H1 (cell line): ENCODE measurements around the gene KRIT1. TPM values are rescaled to one million over a fixed set of nuclear protein-coding genes. Genes with fewer than 3 reads are reported as not detected.

Experiments used
- CTCF ChIA-PET: fragments of 300-600 bp; sonication (Branson Sonifier 250); formaldehyde crosslinking; loops from one replicate; lab custom pipeline; 2021; ENCODE audit not compliant: partially characterized antibody; lab: Charles Lee
- POLR2A ChIA-PET: fragments of 300-600 bp; sonication (Branson Sonifier 250); formaldehyde crosslinking; loops from one replicate; lab custom pipeline; 2021; ENCODE audit warnings: inconsistent platforms; ENCODE audit not compliant: partially characterized antibody; lab: Charles Lee
- DNase-seq, 2 experiments: peaks; one replicate each; pipeline versions ENCODE4 v3.0.0 to v3.0.0-alpha.2; 2010 to 2022; ENCODE audit warnings: low spot score in 2 of 2, low read depth in 1 of 2, mixed read lengths in 1 of 2
- FAIRE-seq: peaks from 2 replicates; lab custom pipeline; 2011; peaks lifted over from hg19 to GRCh38; lab: Jason Lieb, UNC
- H2AFZ ChIP-seq: 2 replicates; pipeline ENCODE4 v1.8.1; 2012; ENCODE audit warnings: low read length, inconsistent platforms
- H2AK5ac ChIP-seq: 2 replicates; pipeline ENCODE4 v1.6.1; 2013; ENCODE audit warnings: low read depth, low read length
- H2BK120ac ChIP-seq: replicated peaks from 2 replicates; pipeline ENCODE3; 2013; ENCODE audit warnings: low read depth, low read length, inconsistent platforms
- H2BK12ac ChIP-seq: 2 replicates; pipeline ENCODE4 v1.6.1; 2013; ENCODE audit warnings: low read depth, low read length
- H2BK15ac ChIP-seq: 2 replicates; pipeline ENCODE4 v1.6.1; 2013; ENCODE audit warnings: low read length
- H2BK20ac ChIP-seq: 2 replicates; pipeline ENCODE4 v1.6.1; 2013; ENCODE audit warnings: low read length
- H2BK5ac ChIP-seq: 2 replicates; pipeline ENCODE4 v1.6.1; 2013; ENCODE audit warnings: low read depth, low read length
- H3K14ac ChIP-seq: 2 replicates; pipeline ENCODE4 v1.6.1; 2013; ENCODE audit warnings: inconsistent platforms; ENCODE audit not compliant: insufficient read length
- H3K18ac ChIP-seq: 2 replicates; pipeline ENCODE4 v1.6.1; 2013; ENCODE audit warnings: low read length; ENCODE audit errors: extremely low read depth
- H3K23ac ChIP-seq: 2 replicates; pipeline ENCODE4 v1.6.1; 2013; ENCODE audit warnings: inconsistent platforms; ENCODE audit not compliant: insufficient read length
- H3K23me2 ChIP-seq: 2 replicates; pipeline ENCODE4 v1.6.1; 2013; ENCODE audit warnings: low read depth, low read length
- H3K27ac ChIP-seq: 2 replicates; pipeline ENCODE4 v1.6.1; 2011; ENCODE audit warnings: low read depth, low read length, inconsistent platforms
- H3K27me3 ChIP-seq, 4 experiments: replicated peaks in 1 of 4; 1 replicate in 1 of 4; 2 replicates in 3 of 4; pipeline versions ENCODE4 v1.6.1 to v1.8.1; 2011 to 2013; ENCODE audit warnings: low read length in 3 of 4, mild to moderate bottlenecking in 3 of 4, inconsistent platforms in 2 of 4, mixed read lengths in 2 of 4, moderate library complexity in 1 of 4; ENCODE audit not compliant: control insufficient read depth in 3 of 4, insufficient read depth in 3 of 4; ENCODE audit errors: extremely low read depth in 1 of 4
- H3K36me3 ChIP-seq, 4 experiments: 2 replicates each; pipeline versions ENCODE4 v1.6.1 to v1.8.1; 2011 to 2013; ENCODE audit warnings: mild to moderate bottlenecking in 4 of 4, low read length in 3 of 4, moderate library complexity in 2 of 4, control low read depth in 1 of 4, inconsistent platforms in 1 of 4; ENCODE audit not compliant: insufficient read depth in 4 of 4, control insufficient read depth in 2 of 4
- H3K4ac ChIP-seq: replicated peaks from 2 replicates; pipeline ENCODE3; 2013; ENCODE audit warnings: low read length, low read depth, mixed read lengths, inconsistent platforms; ENCODE audit not compliant: insufficient read length
- H3K4me1 ChIP-seq, 4 experiments: replicated peaks in 1 of 4; 1 replicate in 1 of 4; 2 replicates in 3 of 4; pipeline versions ENCODE4 v1.6.1 to v1.8.1; 2011 to 2013; ENCODE audit warnings: low read length in 3 of 4, inconsistent platforms in 2 of 4, mixed read lengths in 1 of 4; ENCODE audit not compliant: insufficient read depth in 4 of 4, control insufficient read depth in 3 of 4
- H3K4me2 ChIP-seq, 2 experiments: 2 replicates each; pipeline versions ENCODE4 v1.6.1 to v1.8.1; 2011 to 2013; ENCODE audit warnings: low read depth in 2 of 2, low read length in 2 of 2, control low read depth in 1 of 2, inconsistent platforms in 1 of 2, mild to moderate bottlenecking in 1 of 2; ENCODE audit not compliant: insufficient read depth in 1 of 2
- H3K4me3 ChIP-seq, 4 experiments: fragments of 200-600, 300-600 bp in 1 of 4; sonication (generic), shearing (Covaris generic), sonication (Bioruptor Twin) in 1 of 4; 2 replicates each; pipeline versions ENCODE4 v1.5.1 to v1.8.1; 2011 to 2016; ENCODE audit warnings: low read length in 4 of 4, low read depth in 3 of 4, control low read depth in 2 of 4, inconsistent platforms in 2 of 4, mild to moderate bottlenecking in 2 of 4, mixed read lengths in 1 of 4, moderate library complexity in 1 of 4; ENCODE audit not compliant: insufficient read depth in 2 of 4; ENCODE audit errors: extremely low read depth in 1 of 4
- H3K56ac ChIP-seq: replicated peaks from 2 replicates; pipeline ENCODE3; 2013; ENCODE audit warnings: low read depth, mild to moderate bottlenecking, mixed read lengths, low read length, inconsistent platforms; ENCODE audit not compliant: insufficient read length
- H3K79me1 ChIP-seq: 2 replicates; pipeline ENCODE4 v1.6.1; 2013; ENCODE audit warnings: low read depth, low read length, control low read depth
- H3K79me2 ChIP-seq, 2 experiments: 2 replicates each; pipeline versions ENCODE4 v1.6.1 to v1.8.1; 2012 to 2013; ENCODE audit warnings: low read length in 2 of 2, mild to moderate bottlenecking in 2 of 2, inconsistent platforms in 1 of 2; ENCODE audit not compliant: insufficient read depth in 2 of 2, control insufficient read depth in 1 of 2
- H3K9ac ChIP-seq, 4 experiments: replicated peaks in 1 of 4; 1 replicate in 1 of 4; 2 replicates in 3 of 4; pipeline versions ENCODE4 v1.6.1 to v1.8.1; 2011 to 2013; ENCODE audit warnings: low read depth in 3 of 4, low read length in 3 of 4, control low read depth in 2 of 4, mild to moderate bottlenecking in 2 of 4, moderate library complexity in 2 of 4, inconsistent platforms in 1 of 4; ENCODE audit errors: extremely low read depth in 1 of 4
- H3K9me3 ChIP-seq, 2 experiments: 2 replicates each; pipeline versions ENCODE4 v1.6.1 to v1.8.1; 2012 to 2013; ENCODE audit warnings: mild to moderate bottlenecking in 2 of 2, moderate library complexity in 2 of 2, control low read depth in 1 of 2, inconsistent platforms in 1 of 2, low read depth in 1 of 2, low read length in 1 of 2, mixed read lengths in 1 of 2; ENCODE audit not compliant: insufficient read depth in 2 of 2
- H4K20me1 ChIP-seq, 2 experiments: replicated peaks in 1 of 2; 2 replicates each; pipeline versions ENCODE3 to v1.8.1; 2011 to 2013; ENCODE audit warnings: inconsistent platforms in 2 of 2, low read length in 2 of 2, mild to moderate bottlenecking in 1 of 2; ENCODE audit not compliant: insufficient read depth in 2 of 2, control insufficient read depth in 1 of 2
- H4K5ac ChIP-seq: 2 replicates; pipeline ENCODE4 v1.6.1; 2013; ENCODE audit warnings: low read length, low read depth, mixed read lengths, inconsistent platforms; ENCODE audit not compliant: insufficient read length
- H4K8ac ChIP-seq: 2 replicates; pipeline ENCODE4 v1.8.0; 2013; ENCODE audit warnings: mild to moderate bottlenecking, moderate library complexity, low read length, inconsistent platforms; ENCODE audit not compliant: insufficient read depth; ENCODE audit errors: extremely low read depth
- H4K91ac ChIP-seq: replicated peaks from 2 replicates; pipeline ENCODE3; 2013; ENCODE audit warnings: low read length, mixed read lengths, inconsistent platforms; ENCODE audit not compliant: insufficient read length
- ATF3 ChIP-seq: IDR thresholded peaks from 2 replicates; pipeline ENCODE4 v1.6.1; 2011; ENCODE audit warnings: low read depth, mild to moderate bottlenecking, low read length; ENCODE audit not compliant: insufficient read depth
- KDM1A ChIP-seq: fragments of 200-600, 300-600 bp; sonication (generic); IDR thresholded peaks from 2 replicates; pipeline ENCODE4 v1.7.1; 2016; ENCODE audit warnings: mild to moderate bottlenecking, low read length, borderline replicate concordance
- NANOG ChIP-seq: IDR thresholded peaks from 2 replicates; pipeline ENCODE4 v1.6.1; 2011; ENCODE audit warnings: low read length, low read depth, mild to moderate bottlenecking, inconsistent platforms; ENCODE audit not compliant: insufficient read depth, poor library complexity, severe bottlenecking
- POU5F1 ChIP-seq: IDR thresholded peaks from 2 replicates; pipeline ENCODE4 v1.6.1; 2011; ENCODE audit warnings: low read depth, mild to moderate bottlenecking, low read length, moderate library complexity
- ZNF274 ChIP-seq: IDR thresholded peaks from 2 replicates; pipeline ENCODE4 v1.7.0; 2012; ENCODE audit warnings: low read length, borderline replicate concordance; ENCODE audit errors: extremely low read depth
- WGBS, 2 experiments: shearing (Covaris generic) in 1 of 2; methylation state at CpG; one replicate each; pipeline versions ENCODE4 v1.1.6 to v1.1.7; 2013 to 2015; ENCODE audit warnings: low lambda C conversion rate in 2 of 2, mixed read lengths in 2 of 2, inconsistent platforms in 1 of 2, low coverage in 1 of 2, missing lambda C conversion rate in 1 of 2; ENCODE audit not compliant: insufficient replicate concordance in 2 of 2, insufficient coverage in 1 of 2, insufficient read length in 1 of 2; ENCODE audit errors: extremely low coverage in 1 of 2, missing lambda C conversion rate in 1 of 2; 5-methylcytosine and 5-hydroxymethylcytosine counted together
- polyA plus RNA-seq, 7 experiments: library from polyadenylated mRNA; depleted of rRNA in 3 of 7; stranded (reverse) in 5 of 7; unstranded in 2 of 7; fragments of >200 nt in 5 of 7; fragments of 200-250 nt in 2 of 7; gene quantifications; 1 replicate in 5 of 7; 2 replicates in 1 of 7; 4 replicates in 1 of 7; pipeline versions ENCODE4 v1.2.1 to v1.2.3, GENCODE V29; 2011 to 2013; ENCODE audit warnings: missing spikeins in 2 of 7, mixed read lengths in 2 of 7
- total RNA-seq: library from RNA; stranded (reverse); fragmentation: NEBNext Ultra II Directional; extraction: Animal tissue kit (Norgen Biotek cat#: 25700); gene quantifications from 2 replicates; pipeline ENCODE4 v1.2.1, GENCODE V29; 2021

The KRIT1 gene
- total and polyA plus RNA-seq, 2 of the 8 experiments (the other 6 are each of a cell fraction or from before 2014, with no cell fraction given) = 14.3 to 28.8 TPM

- Histone ChIP-seq H3K14ac (no peak overlapping the region), H3K4me3 (no peak overlapping the region), H2BK120ac (no peak overlapping the region), H4K20me1 (peaks cover 0 to 8% of the 10 kb centered on the region in 2 experiments), H3K18ac (no peak overlapping the region), H3K56ac (no peak overlapping the region), H3K23ac (no peak overlapping the region), H3K23me2 (no peaks in the 10 kb centered on the region), H2AFZ (no peak overlapping the region), H3K36me3 (no peaks in the 10 kb centered on the region), H3K9ac (no peak overlapping the region), H3K4ac (no peak overlapping the region), H4K5ac (no peak overlapping the region), H3K4me2 (no peak overlapping the region), H3K9me3 (no peaks in the 10 kb centered on the region), H3K79me2 (peaks cover 3 to 72% of the 10 kb centered on the region in 2 experiments; a peak in 3 of 4 replicates), H2BK15ac (no peak overlapping the region), H4K8ac (no peak overlapping the region), H3K27ac (no peak overlapping the region), H4K91ac (no peak overlapping the region), H3K79me1 (peaks cover 5% of the 10 kb centered on the region; the same call in 1 of the 2 replicates), H2BK5ac (no peak overlapping the region), H3K27me3 (no peaks in the 10 kb centered on the region), H2BK20ac (no peak overlapping the region), H2BK12ac (no peak overlapping the region), H3K4me1 (peaks cover 4 to 11% (median 7%) of the 10 kb centered on the region in 4 experiments), H2AK5ac (no peak overlapping the region)
- POLR2A ChIA-PET = no interaction called here
- CTCF ChIA-PET = interaction anchor here (0.5 to 1.1 kb wide), 4 partner anchors 11 to 1517 kb away, joined by 3 to 4 read pairs (median 4); no protein-coding TSS in a partner anchor
- no peak for TF ChIP-seq NANOG
- no peak for TF ChIP-seq ATF3
- no peak for TF ChIP-seq POU5F1
- TF ChIP-seq KDM1A = no peak
- no peak for TF ChIP-seq ZNF274
- 94% methylated on average over 6 of the region's 6 CpGs; no CpG with 5 or more reads in 1 of the 2 experiments for WGBS, 2 experiments
- FAIRE-seq (no peak), DNase-seq (no peak)
Observed at GRCh38 chr7:92282221-92282814, 36.6 kb upstream of the KRIT1 start.
